Left lung (tissue), 10 donors: Measurements from ENCODE around the gene FAM47E. TPM values are rescaled to one million over a fixed set of nuclear protein-coding genes. Genes with fewer than 3 reads are reported as not detected.

Experiments used
- ATAC-seq: fragments of 200-7000 bp; cut with Tn5 transposase; one replicate; pipeline ENCODE4 v1.9.1; 2020; ENCODE audit warnings: moderate library complexity
- DNase-seq, 4 donors: peaks; one replicate each; pipeline ENCODE4 v3.0.0-alpha.2; 2013 to 2020
- H3K27ac ChIP-seq, 2 donors: fragments of 200-600 bp; sonication (generic) in 1 of 2; one replicate each; pipeline versions ENCODE4 v1.5.0 to v1.8.0; 2020 to 2021
- H3K27me3 ChIP-seq, 2 donors: fragments of 200-600 bp; sonication (generic) in 1 of 2; one replicate each; pipeline versions ENCODE4 v1.5.0 to v1.8.0; 2020 to 2021
- H3K36me3 ChIP-seq, 2 donors: fragments of 200-600 bp; sonication (generic) in 1 of 2; one replicate each; pipeline versions ENCODE4 v1.5.0 to v1.8.0; 2020 to 2021
- H3K4me1 ChIP-seq, 2 donors: fragments of 200-600 bp; one replicate each; pipeline ENCODE4 v1.8.0; 2021
- H3K4me3 ChIP-seq, 2 donors: fragments of 200-600 bp; sonication (generic) in 1 of 2; one replicate each; pipeline versions ENCODE4 v1.5.0 to v1.8.0; 2020 to 2021; ENCODE audit warnings: mild to moderate bottlenecking in 1 of 2
- H3K9me3 ChIP-seq, 2 donors: fragments of 200-600 bp; sonication (generic) in 1 of 2; one replicate each; pipeline versions ENCODE4 v1.5.0 to v1.8.0; 2020 to 2021
- intact Hi-C, 2 donors: fragments of 100-400 bp; cut with DNase I; formaldehyde crosslinking; loops; one replicate each; pipeline versions ENCODE4 v1.11.2 to v1.14.2; 2022
- polyA plus RNA-seq, 6 donors: library from polyadenylated mRNA; unstranded; fragments of 120-200 nt; gene quantifications; one replicate each; pipeline ENCODE4 v1.2.1, GENCODE V29; 2013; ENCODE audit not compliant: insufficient read length in 6 of 6
- total RNA-seq, 2 donors: library from RNA; stranded (reverse); fragmentation: NEBNext Ultra II Directional; extraction: Animal tissue kit (Norgen Biotek cat#: 25700); gene quantifications; one replicate each; pipeline ENCODE4 v1.2.1, GENCODE V29; 2021
- TF ChIP-seq, protein P1 (sequence below), 2 donors: fragments of 200-600 bp; sonication (generic) in 1 of 2; IDR thresholded peaks; one replicate each; pipeline versions ENCODE4 v1.5.0 to v1.8.0; 2021; ENCODE audit warnings: antibody characterized with exemption in 2 of 2
- donor health status: DM: no; HTN: yes; CAD: no.
- donor health status: DM: no; HTN: no; CAD: no.

FAM47E gene
- total and polyA plus RNA-seq, 8 donors, result 3.2 to 8.5 (median 6.2) TPM

DNA sequence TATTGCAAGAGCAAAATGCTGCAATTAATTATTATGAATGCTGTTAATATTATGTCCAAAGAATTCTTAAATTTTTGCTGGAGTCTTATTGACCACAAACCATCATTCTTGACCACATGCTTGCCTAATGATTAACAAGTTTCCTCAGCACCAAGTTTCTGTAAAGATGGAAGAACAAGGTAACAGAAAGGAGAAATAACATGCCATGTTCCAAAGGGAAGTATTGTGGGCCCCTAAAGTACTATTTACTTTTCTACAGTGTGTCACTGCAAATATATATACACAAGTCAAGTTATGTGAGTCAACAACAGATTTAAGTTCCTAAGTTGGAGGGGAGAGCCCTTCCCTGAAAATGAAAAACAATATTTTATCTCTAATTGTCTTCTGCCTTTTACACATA lies 20.6 kb downstream of the FAM47E start:
- no peak overlapping the region for H3K27ac ChIP-seq
- H3K27me3 ChIP-seq, result no peaks in the 10 kb centered on the region
- peak; percentile 69 for ATAC-seq
- H3K9me3 ChIP-seq, result no peaks in the 10 kb centered on the region
- no peak overlapping the region for H3K4me3 ChIP-seq
- no peaks in the 10 kb centered on the region for H3K4me1 ChIP-seq
- intact Hi-C loops, result no loop called here
- TF ChIP-seq, protein P1, sequence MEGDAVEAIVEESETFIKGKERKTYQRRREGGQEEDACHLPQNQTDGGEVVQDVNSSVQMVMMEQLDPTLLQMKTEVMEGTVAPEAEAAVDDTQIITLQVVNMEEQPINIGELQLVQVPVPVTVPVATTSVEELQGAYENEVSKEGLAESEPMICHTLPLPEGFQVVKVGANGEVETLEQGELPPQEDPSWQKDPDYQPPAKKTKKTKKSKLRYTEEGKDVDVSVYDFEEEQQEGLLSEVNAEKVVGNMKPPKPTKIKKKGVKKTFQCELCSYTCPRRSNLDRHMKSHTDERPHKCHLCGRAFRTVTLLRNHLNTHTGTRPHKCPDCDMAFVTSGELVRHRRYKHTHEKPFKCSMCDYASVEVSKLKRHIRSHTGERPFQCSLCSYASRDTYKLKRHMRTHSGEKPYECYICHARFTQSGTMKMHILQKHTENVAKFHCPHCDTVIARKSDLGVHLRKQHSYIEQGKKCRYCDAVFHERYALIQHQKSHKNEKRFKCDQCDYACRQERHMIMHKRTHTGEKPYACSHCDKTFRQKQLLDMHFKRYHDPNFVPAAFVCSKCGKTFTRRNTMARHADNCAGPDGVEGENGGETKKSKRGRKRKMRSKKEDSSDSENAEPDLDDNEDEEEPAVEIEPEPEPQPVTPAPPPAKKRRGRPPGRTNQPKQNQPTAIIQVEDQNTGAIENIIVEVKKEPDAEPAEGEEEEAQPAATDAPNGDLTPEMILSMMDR (IDR thresholded peaks at IDR 0.05), result no peak
- H3K36me3 ChIP-seq, result no peaks in the 10 kb centered on the region
- DNase-seq, result no peak

DNA sequence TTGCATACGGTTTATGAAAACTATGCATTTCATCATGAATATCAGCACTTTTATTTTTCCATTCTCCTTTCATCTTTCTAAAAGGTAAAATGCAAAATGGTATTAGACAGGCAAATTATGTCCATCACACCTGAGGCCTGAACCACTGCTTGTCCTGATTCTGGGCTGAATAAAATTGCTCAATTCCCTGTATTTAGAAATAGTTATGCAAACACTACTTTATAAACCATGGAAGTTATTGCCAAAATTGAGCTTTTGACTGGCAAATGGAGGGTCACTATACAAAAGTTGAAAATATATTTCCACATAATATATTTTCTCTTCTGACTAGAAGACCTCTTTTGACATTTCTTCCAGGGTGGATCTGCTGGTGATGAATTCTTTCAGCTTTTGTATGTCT lies 21.1 kb downstream of the FAM47E start:
- Histone ChIP-seq H3K27ac (no peak overlapping the region), H3K4me1 (no peaks in the 10 kb centered on the region), H3K9me3 (no peaks in the 10 kb centered on the region), H3K27me3 (no peaks in the 10 kb centered on the region), H3K36me3 (no peaks in the 10 kb centered on the region), H3K4me3 (no peak overlapping the region)
- DNase-seq, result no peak
- intact Hi-C loops, result no loop called here
- TF ChIP-seq, protein P1 (IDR thresholded peaks at IDR 0.05), result no peak
- ATAC-seq, result peak; percentile 24

DNA sequence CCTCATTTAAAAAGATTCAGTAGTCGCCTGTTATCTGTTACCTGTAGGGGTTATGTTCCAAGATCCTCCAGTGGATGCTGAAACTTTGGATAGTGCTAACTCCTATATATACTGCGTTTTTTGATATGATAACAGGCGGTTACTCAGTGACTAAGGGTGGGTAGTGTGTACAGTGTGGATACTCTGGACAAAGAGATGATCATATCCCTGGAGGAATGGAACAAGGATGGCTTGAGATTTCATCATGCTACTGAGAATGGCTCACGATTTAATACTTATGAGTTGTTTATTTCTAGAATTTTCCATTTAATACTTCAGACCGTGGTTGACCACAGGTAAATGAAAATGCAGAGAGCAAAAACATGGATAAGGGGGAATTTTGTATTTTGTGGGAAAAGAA lies 21.5 kb downstream of the FAM47E start:
- ATAC-seq (no peak), DNase-seq (no peak)
- intact Hi-C loops, result no loop called here
- Histone ChIP-seq H3K27me3 (no peaks in the 10 kb centered on the region), H3K9me3 (no peaks in the 10 kb centered on the region), H3K4me3 (no peak overlapping the region), H3K27ac (no peak overlapping the region), H3K36me3 (no peaks in the 10 kb centered on the region), H3K4me1 (no peaks in the 10 kb centered on the region)
- TF ChIP-seq, protein P1 (IDR thresholded peaks at IDR 0.05), result no peak

DNA sequence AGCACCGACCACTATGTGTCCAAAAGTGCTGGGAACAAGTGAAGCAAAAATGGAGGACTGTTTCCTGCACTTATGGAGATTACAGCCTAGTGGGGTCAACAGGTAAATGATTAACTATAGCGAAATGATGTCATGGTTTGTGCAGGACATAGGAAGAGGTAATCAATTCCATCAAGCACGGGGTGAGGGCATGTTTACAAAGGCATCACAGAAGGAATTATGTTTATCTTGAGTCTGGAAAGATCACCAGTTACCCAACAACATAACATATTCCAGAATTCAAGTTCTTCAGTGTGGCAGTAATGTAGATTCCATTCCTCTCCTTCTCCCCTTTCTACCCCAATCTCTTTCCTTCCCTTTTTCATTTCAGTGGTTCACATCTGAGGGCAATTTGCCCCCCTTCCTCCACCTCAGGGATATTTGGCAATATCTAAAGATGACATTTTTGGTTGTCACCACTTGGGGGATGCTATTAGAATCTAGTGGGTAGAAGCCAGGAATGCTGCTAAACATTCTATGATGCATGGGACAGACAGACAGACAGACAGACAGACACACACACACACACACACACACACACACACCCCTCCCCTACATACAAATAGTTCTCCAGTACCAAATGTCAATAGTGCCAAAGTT lies 24.1 kb downstream of the FAM47E start:
- no peak overlapping the region for H3K4me3 ChIP-seq
- no peaks in the 10 kb centered on the region for H3K36me3 ChIP-seq
- intact Hi-C loops, result no loop called here
- H3K27ac ChIP-seq, result no peak overlapping the region
- ATAC-seq, result no peak
- no peaks in the 10 kb centered on the region for H3K27me3 ChIP-seq
- DNase-seq, result no peak
- H3K9me3 ChIP-seq, result no peaks in the 10 kb centered on the region
- H3K4me1 ChIP-seq, result peaks cover 0 to 11% of the 10 kb centered on the region in 2 donors
- TF ChIP-seq, protein P1 (IDR thresholded peaks at IDR 0.05), result no peak

DNA sequence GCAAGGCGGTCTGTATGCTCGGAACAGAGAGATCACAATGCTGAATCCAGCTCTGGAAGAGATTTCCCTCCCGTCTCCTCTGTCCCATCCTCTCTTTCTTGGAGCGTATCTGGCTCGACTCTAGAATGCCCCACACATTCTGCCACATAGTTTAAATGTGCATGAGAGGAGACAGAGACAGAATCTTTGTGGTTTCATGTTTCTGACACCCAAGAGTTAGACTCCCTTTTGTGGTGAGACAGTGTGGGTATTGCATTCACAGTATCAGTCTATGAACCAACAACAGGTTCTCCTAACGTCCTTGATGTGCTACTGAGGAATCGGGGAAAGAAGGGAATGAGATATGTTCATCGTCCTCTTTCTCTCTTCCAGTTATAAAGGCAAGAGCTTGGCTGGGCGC lies 25.3 kb downstream of the FAM47E start:
- ATAC-seq (no peak), DNase-seq (no peak)
- Histone ChIP-seq H3K4me3 (no peak overlapping the region), H3K9me3 (no peaks in the 10 kb centered on the region), H3K36me3 (no peaks in the 10 kb centered on the region), H3K27me3 (no peaks in the 10 kb centered on the region), H3K4me1 (peaks cover 0 to 11% of the 10 kb centered on the region in 2 donors), H3K27ac (no peak overlapping the region)
- intact Hi-C loops, result no loop called here
- TF ChIP-seq, protein P1 (IDR thresholded peaks at IDR 0.05), result no peak
